Peyer's patch (tissue), 4 donors: ENCODE results near the gene MAP4K3.

Experiments used
- POLR2A ChIP-seq, 2 donors: fragments of 450-650 bp; IDR thresholded peaks; one replicate each; pipeline ENCODE4 v1.5.1; 2017; ENCODE audit warnings: antibody characterized with exemption in 2 of 2, mild to moderate bottlenecking in 2 of 2, moderate library complexity in 2 of 2
- TF ChIP-seq, protein P1 (sequence below), 6 experiments: fragments of 450-650 bp in 4 of 6; fragments of 200-600 bp in 2 of 6; sonication (generic) in 1 of 6; IDR thresholded peaks; one replicate each; pipeline ENCODE4 v1.5.1; 2017 to 2019; ENCODE audit warnings: antibody characterized with exemption in 6 of 6, mild to moderate bottlenecking in 3 of 6, moderate library complexity in 1 of 6

DNA sequence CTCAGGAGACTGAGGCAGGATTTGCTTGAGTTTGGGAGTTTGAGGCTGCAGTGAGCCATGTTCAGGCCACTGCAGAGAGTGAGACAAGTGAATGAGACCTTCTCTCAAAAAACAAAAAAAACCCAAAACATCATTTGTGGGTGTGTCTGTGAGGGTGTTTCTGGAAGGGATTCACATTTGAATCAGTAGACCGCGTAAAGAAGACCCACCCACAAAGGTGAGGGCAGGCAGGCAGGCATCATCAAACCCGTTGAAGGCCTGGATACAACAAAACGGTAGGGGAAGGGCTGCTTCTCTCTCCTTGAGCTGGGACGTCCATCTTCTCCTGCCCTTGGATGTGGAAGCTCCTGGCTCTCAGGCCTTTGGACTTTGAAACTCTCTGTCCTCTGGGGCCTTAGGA, 218.7 kb downstream of the MAP4K3 start:
- TF ChIP-seq, protein P1, sequence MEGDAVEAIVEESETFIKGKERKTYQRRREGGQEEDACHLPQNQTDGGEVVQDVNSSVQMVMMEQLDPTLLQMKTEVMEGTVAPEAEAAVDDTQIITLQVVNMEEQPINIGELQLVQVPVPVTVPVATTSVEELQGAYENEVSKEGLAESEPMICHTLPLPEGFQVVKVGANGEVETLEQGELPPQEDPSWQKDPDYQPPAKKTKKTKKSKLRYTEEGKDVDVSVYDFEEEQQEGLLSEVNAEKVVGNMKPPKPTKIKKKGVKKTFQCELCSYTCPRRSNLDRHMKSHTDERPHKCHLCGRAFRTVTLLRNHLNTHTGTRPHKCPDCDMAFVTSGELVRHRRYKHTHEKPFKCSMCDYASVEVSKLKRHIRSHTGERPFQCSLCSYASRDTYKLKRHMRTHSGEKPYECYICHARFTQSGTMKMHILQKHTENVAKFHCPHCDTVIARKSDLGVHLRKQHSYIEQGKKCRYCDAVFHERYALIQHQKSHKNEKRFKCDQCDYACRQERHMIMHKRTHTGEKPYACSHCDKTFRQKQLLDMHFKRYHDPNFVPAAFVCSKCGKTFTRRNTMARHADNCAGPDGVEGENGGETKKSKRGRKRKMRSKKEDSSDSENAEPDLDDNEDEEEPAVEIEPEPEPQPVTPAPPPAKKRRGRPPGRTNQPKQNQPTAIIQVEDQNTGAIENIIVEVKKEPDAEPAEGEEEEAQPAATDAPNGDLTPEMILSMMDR (IDR thresholded peaks at IDR 0.05): no peak
- TF ChIP-seq POLR2A (IDR thresholded peaks at IDR 0.05): no peak
